H9 (cell line): ENCODE data around the gene BOD1. TPM values are rescaled to one million over a fixed set of nuclear protein-coding genes. Genes with fewer than 3 reads are reported as not detected.

Experiments
- DNase-seq: peaks from one replicate; pipeline ENCODE4 v3.0.0-alpha.2; 2017
- H2AFZ ChIP-seq: one replicate; pipeline ENCODE4 v1.6.1; 2013; ENCODE audit warnings: mild to moderate bottlenecking, low read length, control low read depth, moderate library complexity
- H2AK5ac ChIP-seq: 2 replicates; pipeline ENCODE4 v1.6.1; 2013; ENCODE audit warnings: low read length, control low read depth, mixed read lengths; ENCODE audit not compliant: insufficient read length
- H2BK120ac ChIP-seq: one replicate; pipeline ENCODE4 v1.6.1; 2013; ENCODE audit warnings: low read depth, mild to moderate bottlenecking, low read length, control low read depth, inconsistent platforms; ENCODE audit not compliant: poor library complexity, severe bottlenecking
- H2BK12ac ChIP-seq: 2 replicates; pipeline ENCODE4 v1.6.1; 2013; ENCODE audit warnings: low read length, control low read depth, mixed read lengths, low read depth; ENCODE audit not compliant: insufficient read length
- H2BK15ac ChIP-seq: 2 replicates; pipeline ENCODE4 v1.6.1; 2013; ENCODE audit warnings: low read depth, low read length, control low read depth
- H2BK20ac ChIP-seq: one replicate; pipeline ENCODE4 v1.6.1; 2013; ENCODE audit warnings: low read depth, mild to moderate bottlenecking, low read length, control low read depth, inconsistent platforms; ENCODE audit not compliant: poor library complexity, severe bottlenecking
- H2BK5ac ChIP-seq: 2 replicates; pipeline ENCODE4 v1.6.1; 2013; ENCODE audit warnings: low read length, control low read depth, mixed read lengths; ENCODE audit not compliant: insufficient read length
- H3K14ac ChIP-seq: 2 replicates; pipeline ENCODE4 v1.6.1; 2013; ENCODE audit warnings: low read length, control low read depth; ENCODE audit not compliant: insufficient read depth
- H3K18ac ChIP-seq: 2 replicates; pipeline ENCODE4 v1.6.1; 2013; ENCODE audit warnings: low read depth, mild to moderate bottlenecking, mixed read lengths, low read length, control low read depth; ENCODE audit not compliant: insufficient read length
- H3K23ac ChIP-seq: 2 replicates; pipeline ENCODE4 v1.6.1; 2013; ENCODE audit warnings: low read length, control low read depth, mixed read lengths, low read depth; ENCODE audit not compliant: insufficient read length
- H3K23me2 ChIP-seq: 2 replicates; pipeline ENCODE4 v1.6.1; 2013; ENCODE audit warnings: low read depth, mild to moderate bottlenecking, mixed read lengths, low read length, control low read depth; ENCODE audit not compliant: insufficient read length, poor library complexity, severe bottlenecking
- H3K27ac ChIP-seq: 2 replicates; pipeline ENCODE4 v1.5.1; 2013; ENCODE audit warnings: low read length, control low read depth, mixed read lengths, low read depth; ENCODE audit not compliant: insufficient read length
- H3K27me3 ChIP-seq: 2 replicates; pipeline ENCODE4 v1.6.1; 2013; ENCODE audit warnings: low read length, control low read depth, inconsistent platforms; ENCODE audit not compliant: insufficient read depth
- H3K4ac ChIP-seq: 2 replicates; pipeline ENCODE4 v1.6.1; 2013; ENCODE audit warnings: low read depth, mild to moderate bottlenecking, control low read depth, inconsistent platforms, low read length, moderate library complexity
- H3K4me1 ChIP-seq: 2 replicates; pipeline ENCODE4 v1.6.1; 2013; ENCODE audit warnings: low read length, control low read depth, inconsistent platforms; ENCODE audit not compliant: insufficient read depth
- H3K4me2 ChIP-seq: 2 replicates; pipeline ENCODE4 v1.6.1; 2013; ENCODE audit warnings: low read length, control low read depth, mixed read lengths; ENCODE audit not compliant: insufficient read length, insufficient read depth
- H3K56ac ChIP-seq: 2 replicates; pipeline ENCODE4 v1.6.1; 2013; ENCODE audit warnings: low read depth, mild to moderate bottlenecking, mixed read lengths, low read length, control low read depth; ENCODE audit not compliant: insufficient read length
- H3K79me1 ChIP-seq: 2 replicates; pipeline ENCODE4 v1.6.1; 2013; ENCODE audit warnings: low read depth, mild to moderate bottlenecking, moderate library complexity, low read length, control low read depth, inconsistent platforms; ENCODE audit not compliant: insufficient read depth, poor library complexity, severe bottlenecking
- H3K79me2 ChIP-seq: 2 replicates; pipeline ENCODE4 v1.6.1; 2013; ENCODE audit warnings: low read length, control low read depth, inconsistent platforms; ENCODE audit not compliant: insufficient read depth
- H3K9ac ChIP-seq: 2 replicates; pipeline ENCODE4 v1.6.1; 2013; ENCODE audit warnings: low read length, control low read depth, mixed read lengths; ENCODE audit not compliant: insufficient read length; ENCODE audit errors: extremely low read depth
- H3K9me3 ChIP-seq: one replicate; pipeline ENCODE4 v1.6.1; 2013; ENCODE audit warnings: low read depth, low read length, inconsistent platforms; ENCODE audit not compliant: control insufficient read depth
- H3T11ph ChIP-seq: one replicate; pipeline ENCODE4 v1.6.1; 2013; ENCODE audit warnings: mild to moderate bottlenecking, low read length, control low read depth, inconsistent platforms
- H4K20me1 ChIP-seq: one replicate; pipeline ENCODE4 v1.6.1; 2013; ENCODE audit not compliant: control insufficient read depth, insufficient read length, insufficient read depth
- H4K5ac ChIP-seq: 2 replicates; pipeline ENCODE4 v1.6.1; 2013; ENCODE audit warnings: low read depth, mild to moderate bottlenecking, mixed read lengths, low read length, control low read depth; ENCODE audit not compliant: insufficient read length
- H4K8ac ChIP-seq: replicated peaks from 2 replicates; pipeline ENCODE4 v1.6.1; 2013; ENCODE audit warnings: low read length, control low read depth, mixed read lengths, low read depth; ENCODE audit not compliant: insufficient read length
- H4K91ac ChIP-seq: 2 replicates; pipeline ENCODE4 v1.6.1; 2013; ENCODE audit warnings: low read depth, mild to moderate bottlenecking, moderate library complexity, mixed read lengths, low read length, control low read depth; ENCODE audit not compliant: insufficient read length
- H3K27ac Mint-ChIP-seq, 3 experiments: 2 replicates in 2 of 3; 3 replicates in 1 of 3; pipeline ENCODE4 v1.8.0; 2020 to 2021; ENCODE audit warnings: mixed read lengths in 3 of 3, mild to moderate bottlenecking in 1 of 3, moderate library complexity in 1 of 3
- H3K27me3 Mint-ChIP-seq: 2 replicates; pipeline ENCODE4 v1.8.0; 2021; ENCODE audit warnings: low read depth, mild to moderate bottlenecking, moderate library complexity, mixed read lengths
- H3K36me3 Mint-ChIP-seq, 3 experiments: 2 replicates in 2 of 3; 3 replicates in 1 of 3; pipeline ENCODE4 v1.8.0; 2020 to 2021; ENCODE audit warnings: low read depth in 3 of 3, mixed read lengths in 3 of 3; ENCODE audit not compliant: insufficient read depth in 1 of 3
- H3K4me1 Mint-ChIP-seq, 2 experiments: 2 replicates each; pipeline ENCODE4 v1.8.0; 2020; ENCODE audit warnings: mixed read lengths in 2 of 2
- H3K4me3 Mint-ChIP-seq, 2 experiments: 2 replicates in 1 of 2; 3 replicates in 1 of 2; pipeline ENCODE4 v1.8.0; 2020 to 2021; ENCODE audit warnings: mild to moderate bottlenecking in 2 of 2, mixed read lengths in 2 of 2, moderate library complexity in 1 of 2
- H3K9me3 Mint-ChIP-seq, 2 experiments: 2 replicates in 1 of 2; 3 replicates in 1 of 2; pipeline ENCODE4 v1.8.0; 2020; ENCODE audit warnings: mild to moderate bottlenecking in 2 of 2, mixed read lengths in 2 of 2, moderate library complexity in 1 of 2
- CTCF ChIP-seq: fragments of 200-600 bp; sonication (generic); conservative IDR thresholded peaks from 3 replicates; pipeline ENCODE4 v1.8.0; 2021; ENCODE audit warnings: antibody characterized with exemption, mild to moderate bottlenecking
- WGBS: extraction: QIAGEN DNeasy Blood & Tissue Kit; methylation state at CpG from one replicate; pipeline ENCODE4 v1.1.7; 2013; ENCODE audit warnings: missing lambda C conversion rate, low lambda C conversion rate, mixed read lengths; ENCODE audit not compliant: insufficient read length; ENCODE audit errors: extremely low coverage; 5-methylcytosine and 5-hydroxymethylcytosine counted together
- total RNA-seq: library from RNA; stranded (reverse); gene quantifications from 2 replicates; pipeline ENCODE4 v1.2.1, GENCODE V29; 2021

Gene BOD1
- total RNA-seq, 1 experiment from 2014 or later, result 121 TPM

GRCh38 chr5:173633304-173633703 lies 16.9 kb upstream of the BOD1 start:
- Histone ChIP-seq H3K4me1 (peaks cover 5% of the 10 kb centered on the region; the same call in 1 of the 2 replicates), H3K9ac (no peak overlapping the region), H2BK20ac (no peak overlapping the region), H2AK5ac (no peak overlapping the region), H4K91ac (no peak overlapping the region), H2BK120ac (no peak overlapping the region), H3K9me3 (no peaks in the 10 kb centered on the region), H3T11ph (no peak overlapping the region), H3K23ac (no peak overlapping the region), H2BK5ac (no peak overlapping the region), H4K20me1 (no peaks in the 10 kb centered on the region), H3K56ac (no peak overlapping the region), H3K23me2 (no peaks in the 10 kb centered on the region), H3K14ac (no peak overlapping the region), H3K18ac (no peak overlapping the region), H3K27ac (no peak overlapping the region), H2BK12ac (no peak overlapping the region), H2AFZ (no peak overlapping the region), H3K27me3 (no peaks in the 10 kb centered on the region), H3K79me2 (no peaks in the 10 kb centered on the region), H4K8ac (no peak overlapping the region), H2BK15ac (no peak overlapping the region), H3K4ac (no peak overlapping the region), H4K5ac (no peak overlapping the region), H3K79me1 (no peaks in the 10 kb centered on the region), H3K4me2 (no peak overlapping the region)
- Mint-ChIP-seq H3K9me3 (no peaks in the 10 kb centered on the region), H3K27me3 (no peaks in the 10 kb centered on the region; the same call in 1 of the 2 replicates), H3K36me3 (no peaks in the 10 kb centered on the region), H3K27ac (no peak overlapping the region; a peak in 1 of 7 replicates), H3K4me1 (peaks cover 27 to 36% of the 10 kb centered on the region in 2 experiments), H3K4me3 (no peak overlapping the region)
- DNase-seq, result no peak
- WGBS, result no CpG with 5 or more reads among the region's 10 CpGs
- no peak for TF ChIP-seq CTCF
